ENCODE measurements around the gene RNF144A.

RNF144A gene

GRCh38 chr2:7032371-7032770, 115.2 kb downstream of the RNF144A start:
- no peaks in the 10 kb centered on the region for H3K9me2 ChIP-seq (replicated peaks; ENCODE audit: insufficient read depth, low read length)
- no peaks in the 10 kb centered on the region for H3K4me1 ChIP-seq (ENCODE audit: low read length)
- TF ChIP-seq EZH2phosphoT487 (IDR thresholded peaks at IDR 0.05; ENCODE audit: low read length) (no peak), EZH2 (optimal IDR thresholded peaks at IDR 0.05; ENCODE audit: low read depth, low read length) (no peak)
- TF ChIP-seq, protein P1, sequence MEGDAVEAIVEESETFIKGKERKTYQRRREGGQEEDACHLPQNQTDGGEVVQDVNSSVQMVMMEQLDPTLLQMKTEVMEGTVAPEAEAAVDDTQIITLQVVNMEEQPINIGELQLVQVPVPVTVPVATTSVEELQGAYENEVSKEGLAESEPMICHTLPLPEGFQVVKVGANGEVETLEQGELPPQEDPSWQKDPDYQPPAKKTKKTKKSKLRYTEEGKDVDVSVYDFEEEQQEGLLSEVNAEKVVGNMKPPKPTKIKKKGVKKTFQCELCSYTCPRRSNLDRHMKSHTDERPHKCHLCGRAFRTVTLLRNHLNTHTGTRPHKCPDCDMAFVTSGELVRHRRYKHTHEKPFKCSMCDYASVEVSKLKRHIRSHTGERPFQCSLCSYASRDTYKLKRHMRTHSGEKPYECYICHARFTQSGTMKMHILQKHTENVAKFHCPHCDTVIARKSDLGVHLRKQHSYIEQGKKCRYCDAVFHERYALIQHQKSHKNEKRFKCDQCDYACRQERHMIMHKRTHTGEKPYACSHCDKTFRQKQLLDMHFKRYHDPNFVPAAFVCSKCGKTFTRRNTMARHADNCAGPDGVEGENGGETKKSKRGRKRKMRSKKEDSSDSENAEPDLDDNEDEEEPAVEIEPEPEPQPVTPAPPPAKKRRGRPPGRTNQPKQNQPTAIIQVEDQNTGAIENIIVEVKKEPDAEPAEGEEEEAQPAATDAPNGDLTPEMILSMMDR (IDR thresholded peaks at IDR 0.05; ENCODE audit: low read length), result no peak
- no peaks in the 10 kb centered on the region for H3K9me3 ChIP-seq (replicated peaks; ENCODE audit: insufficient read depth, low read length)
- H3K27me3 ChIP-seq (replicated peaks; ENCODE audit: insufficient read depth, low read length), result no peaks in the 10 kb centered on the region
- no peaks in the 10 kb centered on the region for H3K36me3 ChIP-seq (replicated peaks; ENCODE audit: insufficient read depth, low read length)
- no peak overlapping the region for H3K4me3 ChIP-seq (ENCODE audit: low read length)
- no peak for DNase-seq
- H3F3A ChIP-seq (ENCODE audit: insufficient read depth, low read length), result no peaks in the 10 kb centered on the region
- H2AFZ ChIP-seq (ENCODE audit: low read length), result no peak overlapping the region
- no peaks in the 10 kb centered on the region for H3K79me2 ChIP-seq (ENCODE audit: low read length)
- no peak overlapping the region for H3K4me2 ChIP-seq (ENCODE audit: low read depth, low read length)
- H4K20me1 ChIP-seq (ENCODE audit: insufficient read depth, low read length), result no peaks in the 10 kb centered on the region
- no peak overlapping the region for H3K9ac ChIP-seq (ENCODE audit: low read length)
- H3K27ac ChIP-seq (ENCODE audit: low read length), result no peak overlapping the region

- Histone ChIP-seq H2AFZ (ENCODE audit: low read length) (no peak overlapping the region), H3K27me3 (replicated peaks; ENCODE audit: insufficient read depth, low read length) (no peaks in the 10 kb centered on the region), H3K4me3 (ENCODE audit: low read length) (no peak overlapping the region), H3K79me2 (ENCODE audit: low read length) (no peaks in the 10 kb centered on the region), H3K36me3 (replicated peaks; ENCODE audit: insufficient read depth, low read length) (no peaks in the 10 kb centered on the region), H3F3A (ENCODE audit: insufficient read depth, low read length) (no peaks in the 10 kb centered on the region), H3K9me3 (replicated peaks; ENCODE audit: insufficient read depth, low read length) (no peaks in the 10 kb centered on the region), H3K9ac (ENCODE audit: low read length) (no peak overlapping the region), H3K9me2 (replicated peaks; ENCODE audit: insufficient read depth, low read length) (no peaks in the 10 kb centered on the region), H3K4me1 (ENCODE audit: low read length) (no peaks in the 10 kb centered on the region), H4K20me1 (ENCODE audit: insufficient read depth, low read length) (no peaks in the 10 kb centered on the region), H3K4me2 (ENCODE audit: low read depth, low read length) (no peak overlapping the region), H3K27ac (ENCODE audit: low read length) (no peak overlapping the region)
- no peak for TF ChIP-seq EZH2 (optimal IDR thresholded peaks at IDR 0.05; ENCODE audit: low read depth, low read length)
- no peak for TF ChIP-seq EZH2phosphoT487 (IDR thresholded peaks at IDR 0.05; ENCODE audit: low read length)
- TF ChIP-seq, protein P1 (IDR thresholded peaks at IDR 0.05; ENCODE audit: low read length), result no peak
- DNase-seq, result no peak
Observed at GRCh38 chr2:7033136-7033960, 116.1 kb downstream of the RNF144A start.

GRCh38 chr2:7034303-7034702, 117.1 kb downstream of the RNF144A start:
- Histone ChIP-seq H3K4me1 (ENCODE audit: low read length) (no peaks in the 10 kb centered on the region), H3K9ac (ENCODE audit: low read length) (no peak overlapping the region), H2AFZ (ENCODE audit: low read length) (no peak overlapping the region), H3F3A (ENCODE audit: insufficient read depth, low read length) (no peaks in the 10 kb centered on the region), H3K4me3 (ENCODE audit: low read length) (no peak overlapping the region), H4K20me1 (ENCODE audit: insufficient read depth, low read length) (no peaks in the 10 kb centered on the region), H3K9me3 (replicated peaks; ENCODE audit: insufficient read depth, low read length) (no peaks in the 10 kb centered on the region), H3K27me3 (replicated peaks; ENCODE audit: insufficient read depth, low read length) (no peaks in the 10 kb centered on the region), H3K79me2 (ENCODE audit: low read length) (no peaks in the 10 kb centered on the region), H3K36me3 (replicated peaks; ENCODE audit: insufficient read depth, low read length) (no peaks in the 10 kb centered on the region), H3K27ac (ENCODE audit: low read length) (no peak overlapping the region), H3K9me2 (replicated peaks; ENCODE audit: insufficient read depth, low read length) (no peaks in the 10 kb centered on the region), H3K4me2 (ENCODE audit: low read depth, low read length) (no peak overlapping the region)
- DNase-seq, result no peak
- TF ChIP-seq EZH2 (optimal IDR thresholded peaks at IDR 0.05; ENCODE audit: low read depth, low read length) (no peak), EZH2phosphoT487 (IDR thresholded peaks at IDR 0.05; ENCODE audit: low read length) (no peak)
- TF ChIP-seq, protein P1 (IDR thresholded peaks at IDR 0.05; ENCODE audit: low read length), result no peak

Measured in MM.1S (cell line).